ENCODE results near the gene ESYT1. TPM values are rescaled to one million over a fixed set of nuclear protein-coding genes. Genes with fewer than 3 reads are reported as not detected.

ESYT1 gene
- total and polyA plus RNA-seq, 4 experiments from 2014 or later: 249 to 690 (median 326) TPM

DNA sequence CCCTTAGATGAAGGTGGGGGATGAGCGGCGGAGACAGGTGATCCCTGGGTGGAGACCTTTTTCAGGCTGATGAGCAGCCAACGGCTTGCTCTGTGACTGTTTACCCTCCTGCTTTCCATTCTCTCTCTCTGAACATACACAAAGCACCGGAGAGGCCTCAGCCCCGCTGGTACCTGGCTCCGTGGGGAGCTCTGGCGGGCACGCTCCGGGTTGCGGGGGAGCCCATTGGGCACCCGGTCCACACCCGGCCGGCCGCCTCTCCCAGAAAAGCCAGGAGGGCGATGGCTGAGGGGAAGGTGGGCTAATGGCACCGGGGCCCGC, 60.7 kb downstream of the ESYT1 start:
- POLR2A ChIA-PET (ENCODE audit: partially characterized antibody): interaction anchor here (0.7 to 6.2 kb wide), 28 partner anchors 8 to 450 kb away, joined by 3 to 245 read pairs (median 10); partner anchors contain the start of genes ANKRD52, CNPY2, ESYT1 and IL23A

DNA sequence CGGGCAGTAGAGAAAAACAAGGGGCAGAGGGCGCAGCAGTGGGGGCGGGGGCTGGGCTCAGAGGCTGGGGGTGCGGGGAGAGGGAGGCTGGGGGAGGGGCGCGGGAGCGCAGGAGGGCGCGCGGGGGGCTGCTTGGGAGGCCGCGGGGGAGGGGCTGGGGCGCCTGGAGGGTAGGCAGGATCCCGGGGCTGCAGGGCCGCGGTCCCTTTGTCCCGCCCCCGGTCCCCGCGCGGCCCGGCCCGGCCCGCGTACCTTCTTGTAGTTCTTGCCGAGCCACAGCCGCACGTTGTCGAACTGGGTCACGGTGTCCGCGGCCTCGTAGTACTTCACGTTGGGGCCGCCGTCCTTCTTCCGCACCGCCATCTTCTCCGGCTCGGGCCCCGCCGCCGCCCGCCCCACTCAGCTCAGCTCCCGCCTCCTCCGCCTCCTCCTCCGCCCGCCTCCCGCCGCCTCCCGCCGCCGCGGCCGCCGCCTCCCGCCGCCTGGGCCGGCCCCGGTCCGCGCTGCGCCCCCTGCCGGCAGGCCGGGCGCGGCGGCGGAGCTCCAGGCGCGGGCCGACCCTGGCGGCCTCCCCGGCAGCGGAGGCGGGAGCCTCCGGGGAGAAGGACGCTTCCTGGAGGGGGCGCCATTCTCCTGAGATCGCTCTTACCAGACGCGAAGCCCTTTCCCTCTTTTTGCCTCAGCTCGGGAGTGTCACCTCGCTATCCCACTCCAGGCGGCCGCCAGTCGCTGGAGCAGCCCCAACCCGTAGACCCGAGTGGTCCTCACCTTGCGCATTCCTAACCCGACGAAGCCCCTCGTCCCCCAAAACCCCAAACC, 61.2 kb downstream of the ESYT1 start, which contains the start of gene SMARCC2:
Gene SMARCC2 (minus strand): TSS at position 385 of the 819 bp plus-strand sequence. CDS start 22 bp downstream, at position 363.
- Mint-ChIP-seq H3K36me3 (peaks cover 12 to 50% of the 10 kb centered on the region in 2 donors), H3K4me1 (peaks cover 27 to 54% (median 43%) of the 10 kb centered on the region in 4 donors)

More for the DNA sequence above, 60.7 kb downstream of the ESYT1 start:
- Histone ChIP-seq H3K9me3 (ENCODE audit: control insufficient read depth in 1 of 2, low read length in 2 of 2) (no peaks in the 10 kb centered on the region), H3K27ac (ENCODE audit: low read depth, low read length) (peak overlapping the region; percentile 91), H3K27me3 (ENCODE audit: insufficient read depth, low read length) (no peaks in the 10 kb centered on the region), H3K4me3 (ENCODE audit: low read length in 2 of 2) (peak overlapping the region; percentile 65 to 67), H3K4me1 (ENCODE audit: insufficient read depth, low read length) (peaks cover 24% of the 10 kb centered on the region), H3K36me3 (ENCODE audit: insufficient read depth, low read length) (peaks cover 28% of the 10 kb centered on the region)
- CTCF ChIA-PET (ENCODE audit: partially characterized antibody): interaction anchor here (0.8 to 6.4 kb wide), 23 partner anchors 7 to 450 kb away, joined by 3 to 264 read pairs (median 8); partner anchors contain the start of genes ANKRD52, ESYT1, PA2G4 and RNF41
- intact Hi-C loops (cut with micrococcal nuclease): loop anchor here (1.0 to 2.0 kb wide), 6 partner anchors 31 to 450 kb away; partner anchors contain the start of gene COQ10A
- peaks cover 27 to 54% (median 43%) of the 10 kb centered on the region in 4 donors for H3K4me1 Mint-ChIP-seq
- peak overlapping the region; percentile 88 to 100 (median 94) for H3K27ac Mint-ChIP-seq
- peaks cover 0 to 3% (median 0%) of the 10 kb centered on the region in 8 donors for H3K9me3 Mint-ChIP-seq
- peak in 4 of 5 donors; percentile 24 to 28 (median 25) for DNase-seq
- peaks cover 18 to 55% of the 10 kb centered on the region in 2 donors for H3K36me3 Mint-ChIP-seq
- H3K4me3 Mint-ChIP-seq: peak overlapping the region; percentile 87 to 94 (median 91)
- H3K27me3 Mint-ChIP-seq: peaks cover 0 to 2% of the 10 kb centered on the region in 2 donors

DNA sequence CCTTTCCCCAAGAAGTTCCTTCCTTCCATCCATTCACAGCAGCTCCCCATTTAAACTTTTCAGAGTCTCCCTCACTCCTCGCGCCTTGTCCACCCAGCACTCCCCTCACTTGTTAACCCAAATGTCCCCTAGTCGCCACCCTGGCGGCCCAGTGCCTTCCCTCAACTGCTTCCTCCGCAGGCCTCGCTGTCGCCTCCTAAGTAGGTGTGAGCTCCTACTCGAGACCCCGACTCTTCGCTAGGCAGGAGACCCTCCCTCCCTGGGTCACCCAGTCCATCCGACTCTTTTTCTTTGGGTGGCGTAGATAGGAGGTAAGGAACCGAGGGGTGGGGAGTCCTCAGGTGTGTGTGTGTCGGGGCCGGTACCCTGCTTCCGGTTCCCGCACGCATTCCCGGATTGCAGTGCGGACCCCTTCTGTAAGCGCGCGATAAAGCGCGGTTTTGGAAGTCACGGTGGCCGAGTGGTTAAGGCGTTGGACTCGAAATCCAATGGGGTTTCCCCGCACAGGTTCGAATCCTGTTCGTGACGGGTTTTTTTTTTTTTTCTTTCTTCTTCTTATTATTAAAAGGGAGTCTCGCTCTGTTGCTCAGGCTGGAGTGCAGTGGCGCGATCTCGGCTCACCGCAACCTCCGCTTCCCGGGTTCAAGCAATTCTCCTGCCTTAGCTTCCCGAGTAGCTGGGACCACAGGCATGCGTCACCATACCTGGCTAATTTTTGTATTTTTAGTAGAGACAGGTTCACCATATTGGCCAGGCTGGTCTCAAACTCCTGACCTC, 62.0 kb downstream of the ESYT1 start:
- Histone ChIP-seq H3K9me3 (ENCODE audit: control insufficient read depth in 1 of 2, low read length in 2 of 2) (no peaks in the 10 kb centered on the region), H3K27ac (ENCODE audit: low read depth, low read length) (peak overlapping the region; percentile 91), H3K27me3 (ENCODE audit: insufficient read depth, low read length) (no peaks in the 10 kb centered on the region), H3K4me3 (ENCODE audit: low read length in 2 of 2) (peak overlapping the region; percentile 87 to 93), H3K4me1 (ENCODE audit: insufficient read depth, low read length) (peaks cover 24% of the 10 kb centered on the region), H3K36me3 (ENCODE audit: insufficient read depth, low read length) (peaks cover 14% of the 10 kb centered on the region)
- intact Hi-C loops (cut with micrococcal nuclease): loop anchor here (1.0 to 2.0 kb wide), 5 partner anchors 64 to 451 kb away; partner anchors contain the start of gene COQ10A
- Mint-ChIP-seq H3K27me3 (peaks cover 0 to 2% of the 10 kb centered on the region in 2 donors), H3K4me1 (peaks cover 27 to 51% (median 43%) of the 10 kb centered on the region in 4 donors), H3K27ac (peak overlapping the region; percentile 97 to 100 (median 98)), H3K36me3 (peaks cover 5 to 42% of the 10 kb centered on the region in 2 donors), H3K9me3 (peaks cover 0 to 3% (median 0%) of the 10 kb centered on the region in 8 donors), H3K4me3 (peak overlapping the region; percentile 94 to 98 (median 96))
- CTCF ChIA-PET (ENCODE audit: partially characterized antibody): interaction anchor here (0.7 to 6.4 kb wide), 49 partner anchors 9 to 451 kb away, joined by 3 to 264 read pairs (median 5); partner anchors contain the start of genes ANKRD52, CNPY2, ESYT1 and MYL6
- POLR2A ChIA-PET (ENCODE audit: partially characterized antibody): interaction anchor here (0.6 to 6.2 kb wide), 44 partner anchors 9 to 498 kb away, joined by 3 to 245 read pairs (median 7); partner anchors contain the start of genes ANKRD52, CNPY2, COQ10A and ERBB3
- DNase-seq: peak; percentile 69 to 80 (median 73)

More for the DNA sequence above, 61.2 kb downstream of the ESYT1 start, which contains the start of gene SMARCC2:
- peak; percentile 84 to 88 (median 85) for DNase-seq
- peak within 1 kb of the TSS; percentile 91 for H3K27ac ChIP-seq (ENCODE audit: low read depth, low read length)
- peaks cover 24% of the 10 kb centered on the region for H3K4me1 ChIP-seq (ENCODE audit: insufficient read depth, low read length)
- H3K27me3 ChIP-seq (ENCODE audit: insufficient read depth, low read length): no peaks in the 10 kb centered on the region
- peaks cover 0 to 3% (median 0%) of the 10 kb centered on the region in 8 donors for H3K9me3 Mint-ChIP-seq
- H3K36me3 ChIP-seq (ENCODE audit: insufficient read depth, low read length): peaks cover 22% of the 10 kb centered on the region
- peaks cover 0 to 2% of the 10 kb centered on the region in 2 donors for H3K27me3 Mint-ChIP-seq
- H3K9me3 ChIP-seq (ENCODE audit: control insufficient read depth in 1 of 2, low read length in 2 of 2): no peaks in the 10 kb centered on the region
- peak within 1 kb of the TSS; percentile 97 to 100 (median 98) for H3K27ac Mint-ChIP-seq
- peak within 1 kb of the TSS; percentile 94 to 98 (median 96) for H3K4me3 Mint-ChIP-seq
- intact Hi-C loops (cut with micrococcal nuclease): loop anchor here (1.0 to 2.0 kb wide), 5 partner anchors 63 to 451 kb away; partner anchors contain the start of gene COQ10A
- ChIA-PET CTCF (ENCODE audit: partially characterized antibody) (interaction anchor here (0.7 to 6.4 kb wide), 52 partner anchors 8 to 451 kb away, joined by 3 to 264 read pairs (median 5); partner anchors contain the start of genes ANKRD52, CNPY2, ESYT1 and MYL6), POLR2A (ENCODE audit: partially characterized antibody) (interaction anchor here (0.6 to 6.2 kb wide), 50 partner anchors 8 to 499 kb away, joined by 3 to 245 read pairs (median 6); partner anchors contain the start of genes ANKRD52, CNPY2, COQ10A and ERBB3)
- peak within 1 kb of the TSS; percentile 87 to 93 for H3K4me3 ChIP-seq (ENCODE audit: low read length in 2 of 2)

DNA sequence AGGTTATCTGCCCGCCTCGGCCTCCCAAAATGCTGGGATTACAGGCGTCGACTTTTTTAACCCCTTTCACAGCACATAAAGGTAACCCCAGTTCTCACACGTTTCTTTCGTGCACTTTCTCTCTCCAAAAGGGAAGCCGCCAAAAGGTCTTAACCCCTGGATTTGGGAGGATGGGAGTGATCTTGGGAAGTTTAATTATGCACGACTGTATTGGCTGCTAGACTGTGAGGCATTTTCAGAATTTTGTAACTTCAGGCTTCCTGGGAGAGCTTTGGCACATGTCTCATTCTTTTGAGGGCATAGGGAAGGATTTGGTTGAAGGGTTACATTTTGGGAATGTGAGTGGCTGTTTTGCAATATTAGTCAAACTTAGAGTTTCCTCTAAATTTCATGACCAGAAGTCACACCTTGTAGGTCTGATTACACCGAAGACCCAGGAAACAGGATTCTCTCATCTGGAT, 62.7 kb downstream of the ESYT1 start:
- CTCF ChIA-PET (ENCODE audit: partially characterized antibody): interaction anchor here (0.7 to 6.4 kb wide), 13 partner anchors 14 to 452 kb away, joined by 3 to 264 read pairs (median 7); partner anchors contain the start of genes CNPY2, ESYT1, MYL6 and RNF41
- Histone ChIP-seq H3K36me3 (ENCODE audit: insufficient read depth, low read length) (peaks cover 11% of the 10 kb centered on the region), H3K4me1 (ENCODE audit: insufficient read depth, low read length) (peaks cover 24% of the 10 kb centered on the region), H3K27me3 (ENCODE audit: insufficient read depth, low read length) (no peaks in the 10 kb centered on the region), H3K9me3 (ENCODE audit: control insufficient read depth in 1 of 2, low read length in 2 of 2) (no peaks in the 10 kb centered on the region), H3K27ac (ENCODE audit: low read depth, low read length) (peak overlapping the region; percentile 91), H3K4me3 (ENCODE audit: low read length in 2 of 2) (peak overlapping the region in 1 of 2 donors; percentile 87)
- H3K36me3 Mint-ChIP-seq: peaks cover 3 to 38% of the 10 kb centered on the region in 2 donors
- peak overlapping the region; percentile 97 to 100 (median 98) for H3K27ac Mint-ChIP-seq
- no peak for DNase-seq
- intact Hi-C loops (cut with micrococcal nuclease): no loop called here
- H3K4me1 Mint-ChIP-seq: peaks cover 27 to 51% (median 42%) of the 10 kb centered on the region in 4 donors
- H3K4me3 Mint-ChIP-seq: peak overlapping the region; percentile 94 to 98 (median 96)
- POLR2A ChIA-PET (ENCODE audit: partially characterized antibody): interaction anchor here (0.9 to 6.2 kb wide), 6 partner anchors 31 to 76 kb away, joined by 3 to 245 read pairs (median 56); partner anchors contain the start of genes ANKRD52, COQ10A, ESYT1 and RNF41
- H3K27me3 Mint-ChIP-seq: peaks cover 0 to 2% of the 10 kb centered on the region in 2 donors
- peaks cover 0 to 3% (median 0%) of the 10 kb centered on the region in 8 donors for H3K9me3 Mint-ChIP-seq

DNA sequence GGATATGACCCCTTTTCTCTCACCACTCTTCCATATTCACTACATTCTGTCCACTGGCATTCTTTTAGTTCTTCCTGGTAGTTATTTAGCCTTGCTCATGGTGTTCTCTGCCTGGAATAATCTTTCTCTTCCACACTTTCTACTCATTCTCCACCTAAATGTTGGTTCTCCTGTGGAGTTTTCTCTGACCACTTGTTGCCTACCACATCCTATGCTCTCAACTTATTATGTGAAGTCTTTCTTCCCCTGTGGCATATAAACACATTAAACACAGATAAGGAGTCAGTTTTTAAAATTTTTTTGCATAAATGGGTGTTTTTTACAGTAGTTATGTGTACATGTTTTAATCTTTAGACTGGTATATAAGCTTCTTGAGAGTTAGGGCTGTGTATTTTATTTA, 64.5 kb downstream of the ESYT1 start:
- H3K27me3 Mint-ChIP-seq: peaks cover 0 to 2% of the 10 kb centered on the region in 2 donors
- peaks cover 0 to 3% (median 0%) of the 10 kb centered on the region in 8 donors for H3K9me3 Mint-ChIP-seq
- Histone ChIP-seq H3K9me3 (ENCODE audit: control insufficient read depth in 1 of 2, low read length in 2 of 2) (no peaks in the 10 kb centered on the region), H3K36me3 (ENCODE audit: insufficient read depth, low read length) (no peaks in the 10 kb centered on the region), H3K4me1 (ENCODE audit: insufficient read depth, low read length) (peaks cover 14% of the 10 kb centered on the region), H3K27ac (ENCODE audit: low read depth, low read length) (no peak overlapping the region), H3K27me3 (ENCODE audit: insufficient read depth, low read length) (no peaks in the 10 kb centered on the region), H3K4me3 (ENCODE audit: low read length in 2 of 2) (no peak overlapping the region)
- H3K36me3 Mint-ChIP-seq: peaks cover 0 to 25% of the 10 kb centered on the region in 2 donors
- intact Hi-C loops (cut with micrococcal nuclease): no loop called here
- peaks cover 22 to 43% (median 32%) of the 10 kb centered on the region in 4 donors for H3K4me1 Mint-ChIP-seq
- H3K4me3 Mint-ChIP-seq: peak overlapping the region in 5 of 8 donors; percentile 8 to 83 (median 67)
- H3K27ac Mint-ChIP-seq: peak overlapping the region in 6 of 7 donors; percentile 42 to 89 (median 57)
- DNase-seq: no peak
- ChIA-PET POLR2A (ENCODE audit: partially characterized antibody) (interaction anchor here (4.9 to 6.2 kb wide), 3 partner anchors 29 to 74 kb away, joined by 94 to 245 read pairs (median 218); partner anchors contain the start of genes ESYT1, RNF41, RPL41 and ZC3H10), CTCF (ENCODE audit: partially characterized antibody) (interaction anchor here (0.6 to 6.4 kb wide), 11 partner anchors 9 to 271 kb away, joined by 3 to 264 read pairs (median 4); partner anchors contain the start of genes ESYT1, MYL6B, RNF41 and RPL41)
